Epithelial cell of proximal tubule (primary cell): Measurements from ENCODE around the gene MT1M. TPM values are rescaled to one million over a fixed set of nuclear protein-coding genes. Genes with fewer than 3 reads are reported as not detected.
"Not testable (repeated sequence)": the region's sequence is repeated elsewhere in the genome, so short reads cannot be mapped to it uniquely, and the experiment has no call there.

Experiments
- DNase-seq: peaks from one replicate; pipeline ENCODE4 v3.0.0-alpha.2; 2011; ENCODE audit warnings: low read depth
- H3K4me3 ChIP-seq: 2 replicates; pipeline ENCODE4 v1.5.1; 2011; ENCODE audit warnings: low read depth, mild to moderate bottlenecking, low read length
- CTCF ChIP-seq: conservative IDR thresholded peaks from 2 replicates; pipeline ENCODE4 v1.5.1; 2012; ENCODE audit warnings: low read depth, mild to moderate bottlenecking, low read length
- total RNA-seq: library from RNA; depleted of rRNA; stranded (reverse); fragments of >200 nt; gene quantifications from 2 replicates; pipeline ENCODE4 v1.2.3, GENCODE V29; 2015

The MT1M gene
- total RNA-seq, 1 donor from 2014 or later = 124 TPM

DNA sequence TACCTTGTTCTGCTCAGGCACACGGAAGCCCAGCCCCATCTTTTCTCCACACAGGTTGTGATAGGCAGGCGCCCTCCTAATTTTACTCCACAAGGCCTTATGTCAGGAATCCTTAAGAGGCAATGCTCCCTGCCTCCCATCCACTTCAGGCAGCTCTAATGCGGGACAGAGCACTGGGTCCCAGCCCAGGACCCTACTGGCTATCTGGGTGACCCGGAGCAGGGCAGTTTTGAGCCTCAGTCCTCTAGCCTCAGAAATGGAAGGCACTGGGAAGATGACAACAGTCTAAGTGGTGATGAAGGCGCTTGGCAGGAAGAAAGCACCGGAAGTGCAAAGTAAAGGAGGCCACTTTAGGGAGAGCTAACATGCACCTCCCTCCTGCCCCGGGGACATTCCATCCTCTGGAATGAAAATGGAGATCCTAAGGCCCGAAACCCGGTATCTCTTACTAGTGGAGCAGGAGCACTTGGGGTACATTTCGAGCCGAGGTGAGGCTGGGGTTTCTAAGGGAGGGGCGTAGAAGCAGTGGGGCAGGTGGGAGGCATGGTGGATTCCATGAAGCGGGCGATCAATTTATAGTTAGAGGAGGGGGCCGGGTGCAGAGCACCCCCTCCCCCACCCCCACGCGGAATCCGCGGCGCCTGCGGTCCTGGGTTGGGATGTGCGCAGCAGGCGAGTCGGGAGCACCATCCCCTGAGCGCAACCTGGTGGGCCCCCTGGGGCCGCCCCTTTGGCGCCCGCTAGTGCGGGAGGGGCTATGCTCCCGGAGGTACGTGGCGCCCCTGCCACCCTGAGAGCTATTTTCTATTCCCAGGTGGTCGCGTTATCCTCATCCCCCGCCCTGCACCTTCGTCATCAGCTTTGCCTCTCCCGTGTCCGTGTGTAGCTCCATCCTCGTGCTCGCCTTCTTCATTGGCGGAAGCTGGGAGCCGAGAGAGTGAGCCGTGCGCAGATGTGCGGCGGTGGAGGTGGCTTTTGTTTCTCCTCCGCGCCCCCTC is 30.2 kb downstream of the MT1M start:
- DNase-seq = no peak
- no peak for TF ChIP-seq CTCF
- no peak overlapping the region for H3K4me3 ChIP-seq

DNA sequence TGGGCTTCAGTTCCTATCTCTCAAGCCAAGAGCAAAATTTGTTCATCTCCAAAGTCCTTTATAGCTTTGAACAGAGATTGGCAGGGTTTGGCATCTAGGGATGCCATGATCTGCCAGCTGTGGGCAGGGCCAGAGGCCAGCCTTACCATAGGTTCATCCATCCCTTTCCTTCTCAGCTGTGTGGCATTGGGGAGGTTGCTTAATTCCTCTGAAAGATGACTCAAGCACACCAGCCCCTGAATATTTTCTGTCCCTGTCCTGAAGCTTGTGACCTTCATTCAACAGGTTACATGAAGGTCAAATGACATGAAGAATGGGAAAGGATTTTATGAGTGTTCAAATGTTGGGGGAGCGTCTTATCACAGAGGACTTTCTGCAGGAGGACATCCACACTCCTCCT is 32.0 kb downstream of the MT1M start:
- H3K4me3 ChIP-seq = no peak overlapping the region

DNA sequence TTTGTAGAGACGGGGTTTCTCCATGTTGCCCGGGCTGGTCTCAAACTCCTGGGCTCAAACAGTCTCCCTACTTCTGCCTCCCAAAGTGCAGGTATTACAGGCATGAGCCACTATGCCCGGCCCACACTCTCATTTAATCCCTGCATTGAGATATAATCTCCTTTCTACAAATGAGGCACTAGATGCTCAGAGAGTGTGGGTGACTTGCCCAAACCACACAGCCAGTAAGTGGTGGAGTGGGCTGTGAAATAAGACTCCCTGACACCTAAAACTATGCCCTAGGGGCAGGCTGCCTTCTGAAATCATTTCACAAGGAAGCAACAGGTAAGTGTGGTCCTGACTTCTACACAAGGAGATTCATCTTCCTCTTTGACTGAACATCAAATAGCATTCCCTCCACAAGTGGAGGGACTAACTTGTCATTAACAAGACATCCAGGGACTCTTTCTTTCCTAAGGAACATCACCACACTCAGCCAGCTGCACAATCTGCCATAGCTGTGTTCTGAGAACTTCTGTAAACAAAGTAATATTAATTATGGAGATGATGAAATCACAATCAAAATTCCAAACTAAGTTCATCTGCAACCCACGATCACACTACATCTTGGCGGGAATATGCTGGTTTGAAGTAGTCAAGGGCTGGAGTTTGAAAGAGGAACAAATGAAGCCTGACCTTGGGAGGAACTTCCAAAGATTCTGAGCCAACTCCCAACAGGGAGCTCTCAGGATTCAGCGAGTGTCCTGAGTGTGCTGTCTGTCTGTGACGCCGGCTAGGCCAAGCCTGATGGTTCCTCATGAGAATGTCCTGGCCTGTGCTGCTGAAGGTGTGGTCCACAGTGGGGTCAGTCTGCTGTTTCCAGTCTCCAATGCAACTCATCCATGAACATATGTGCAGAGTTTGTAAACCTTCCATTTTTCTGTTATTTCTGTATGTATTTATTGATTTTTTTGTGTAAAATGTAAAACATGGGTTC is 33.1 kb downstream of the MT1M start:
- DNase-seq, H3K4me3 ChIP-seq: not testable (repeated sequence)

More for the DNA sequence above, 32.0 kb downstream of the MT1M start:
- no peak for DNase-seq
- TF ChIP-seq CTCF = no peak

- DNase-seq = no peak
- TF ChIP-seq CTCF = no peak
- peak within 1 kb of the TSS; percentile 53 for H3K4me3 ChIP-seq
Measured at GRCh38 chr16:56667581-56668571, 35.4 kb downstream of the MT1M start, which contains the start of gene MT1G. TSS of gene MT1G (minus strand) at chr16:56668065. CDS start at chr16:56667993, 72 bp downstream.

GRCh38 chr16:56669005-56669839 is 36.8 kb downstream of the MT1M start, which contains the start of gene MT1H:
TSS of gene MT1H (plus strand) at chr16:56669814. CDS start at chr16:56669885, 71 bp downstream.
- TF ChIP-seq CTCF = no peak
- peak within 1 kb of the TSS; percentile 7 for H3K4me3 ChIP-seq
- no peak for DNase-seq

DNA sequence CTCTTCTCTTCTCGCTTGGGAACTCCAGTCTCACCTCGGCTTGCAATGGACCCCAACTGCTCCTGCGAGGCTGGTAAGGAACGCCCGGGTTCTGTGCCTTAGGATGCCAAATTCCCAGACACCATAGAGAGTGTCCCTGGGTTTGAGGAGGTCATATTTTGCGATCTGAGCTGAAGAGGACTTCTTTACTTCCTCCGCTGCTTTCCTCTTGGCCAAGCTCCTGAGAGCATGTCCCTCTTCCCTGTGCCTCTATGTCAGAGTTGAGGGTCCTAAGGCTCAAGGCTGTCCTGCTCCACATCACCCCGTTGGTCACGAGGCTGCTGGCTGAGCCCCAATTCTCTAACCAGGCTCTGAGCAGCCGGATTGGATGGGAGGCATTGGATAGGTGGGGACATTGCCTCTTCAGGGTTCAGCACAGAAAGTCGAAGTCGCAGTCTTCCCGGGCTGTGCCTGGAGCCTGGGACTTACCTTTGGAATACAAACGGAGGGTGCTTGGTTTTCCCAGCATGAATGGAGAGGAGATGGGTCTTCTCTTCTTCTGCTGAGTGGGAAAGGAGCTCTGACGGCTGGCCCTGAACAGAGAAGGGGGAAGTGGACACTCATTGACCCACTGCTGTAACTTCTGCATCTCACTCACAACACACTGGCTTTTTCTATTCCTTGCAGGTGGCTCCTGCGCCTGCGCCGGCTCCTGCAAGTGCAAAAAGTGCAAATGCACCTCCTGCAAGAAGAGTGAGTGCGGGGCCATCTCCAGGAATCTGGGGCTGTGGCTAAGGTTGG is 37.6 kb downstream of the MT1M start:
- no peak for DNase-seq
- H3K4me3 ChIP-seq = peak overlapping the region; percentile 7
- no peak for TF ChIP-seq CTCF
